HepG2 (cell line): ENCODE data around the gene NOTUM. TPM values are rescaled to one million over a fixed set of nuclear protein-coding genes. Genes with fewer than 3 reads are reported as not detected.

Experiments used
- DR1 ChIP-seq: sonication (generic); formaldehyde crosslinking; IDR thresholded peaks from 2 replicates; pipeline ENCODE4 v1.8.0; 2021; ENCODE audit warnings: mild to moderate bottlenecking, missing genetic modification reagents, inconsistent platforms
- GRHL1 ChIP-seq: sonication (generic); formaldehyde crosslinking; conservative IDR thresholded peaks from 2 replicates; pipeline ENCODE4 v1.8.0; 2022; ENCODE audit warnings: missing genetic modification reagents
- MATR3 ChIP-seq: sonication (generic); formaldehyde crosslinking; IDR thresholded peaks from 2 replicates; pipeline ENCODE4 v1.4.0; 2020; ENCODE audit warnings: missing genetic modification reagents
- MIXL1 ChIP-seq: IDR thresholded peaks from 2 replicates; pipeline ENCODE4 v1.6.1; 2016
- MZF1 ChIP-seq: sonication (generic); formaldehyde crosslinking; IDR thresholded peaks from 2 replicates; pipeline ENCODE4 v1.8.1; 2023; ENCODE audit warnings: mild to moderate bottlenecking, missing genetic modification reagents, borderline replicate concordance
- NR2F6 ChIP-seq, 2 experiments: IDR thresholded peaks; 2 replicates each; pipeline ENCODE4 v1.6.1; 2016; ENCODE audit warnings: antibody characterized with exemption in 1 of 2, mild to moderate bottlenecking in 1 of 2
- PCBP2 ChIP-seq: fragments of 200-400 bp; formaldehyde crosslinking; optimal IDR thresholded peaks from 2 replicates; pipeline ENCODE3; 2018; ENCODE audit warnings: low read length, low read depth; ENCODE audit not compliant: poor library complexity, severe bottlenecking
- PITX1 ChIP-seq: sonication (generic); formaldehyde crosslinking; IDR thresholded peaks from 2 replicates; pipeline ENCODE4 v1.5.1; 2020; ENCODE audit warnings: mild to moderate bottlenecking, missing genetic modification reagents
- PREB ChIP-seq: sonication (generic); formaldehyde crosslinking; IDR thresholded peaks from 2 replicates; pipeline ENCODE4 v1.4.0; 2020; ENCODE audit warnings: missing genetic modification reagents
- SMAD1 ChIP-seq: sonication (generic); formaldehyde crosslinking; IDR thresholded peaks from 2 replicates; pipeline ENCODE4 v1.4.0; 2020; ENCODE audit warnings: missing genetic modification reagents, low read depth, mild to moderate bottlenecking, borderline replicate concordance
- SMC3 ChIP-seq: IDR thresholded peaks from 2 replicates; pipeline ENCODE4 v1.6.1; 2011; ENCODE audit warnings: low read length, improper control_type of control experiment
- SUZ12 ChIP-seq: fragments of 150-350 bp; IDR thresholded peaks from 2 replicates; pipeline ENCODE4 v1.6.1; 2014; ENCODE audit warnings: low read depth, low read length
- TBL1XR1 ChIP-seq: fragments of 150-350 bp; IDR thresholded peaks from 2 replicates; pipeline ENCODE4 v1.6.1; 2014; ENCODE audit warnings: borderline replicate concordance, low read length; ENCODE audit not compliant: partially characterized antibody
- TCF7 ChIP-seq: sonication (generic); IDR thresholded peaks from 2 replicates; pipeline ENCODE4 v1.6.1; 2016; ENCODE audit warnings: antibody characterized with exemption, low read depth
- ZBTB49 ChIP-seq: sonication (generic); formaldehyde crosslinking; IDR thresholded peaks from 2 replicates; pipeline ENCODE4 v1.4.0; 2020; ENCODE audit warnings: missing genetic modification reagents, borderline replicate concordance
- ZHX1 ChIP-seq: sonication (generic); formaldehyde crosslinking; IDR thresholded peaks from 2 replicates; pipeline ENCODE4 v1.8.1; 2022; ENCODE audit warnings: low read depth, mild to moderate bottlenecking, missing genetic modification reagents
- ZNF362 ChIP-seq: sonication (generic); formaldehyde crosslinking; IDR thresholded peaks from 2 replicates; pipeline ENCODE4 v1.4.0; 2020; ENCODE audit warnings: missing genetic modification reagents, mild to moderate bottlenecking, borderline replicate concordance
- ZNF44 ChIP-seq: sonication (generic); formaldehyde crosslinking; IDR thresholded peaks from 2 replicates; pipeline ENCODE4 v1.5.1; 2020; ENCODE audit warnings: mild to moderate bottlenecking, missing genetic modification reagents
- ZNF549 ChIP-seq: sonication (generic); formaldehyde crosslinking; IDR thresholded peaks from 2 replicates; pipeline ENCODE4 v1.5.0; 2020; ENCODE audit warnings: missing genetic modification reagents
- ZNF577 ChIP-seq: sonication (generic); formaldehyde crosslinking; IDR thresholded peaks from 2 replicates; pipeline ENCODE4 v1.4.0; 2020; ENCODE audit warnings: mild to moderate bottlenecking, low read depth, missing genetic modification reagents, borderline replicate concordance
- ZNF672 ChIP-seq: sonication (generic); formaldehyde crosslinking; IDR thresholded peaks from 2 replicates; pipeline ENCODE4 v1.8.1; 2022; ENCODE audit warnings: missing genetic modification reagents
- polyA plus RNA-seq, 8 experiments: library from polyadenylated mRNA; depleted of rRNA in 3 of 8; stranded (reverse) in 7 of 8; unstranded in 1 of 8; fragments of >200 nt; fragmentation: Illumina TruSeq in 4 of 8; extraction: Trizol in 4 of 8; gene quantifications; 2 replicates each; pipeline versions ENCODE4 v1.2.1 to v1.2.3, GENCODE V29; 2011 to 2016; ENCODE audit warnings: low read depth in 4 of 8, missing spikeins in 1 of 8, mixed read lengths in 1 of 8; ENCODE audit not compliant: insufficient read depth in 1 of 8
- total RNA-seq, 5 experiments: library from RNA; depleted of rRNA; stranded (reverse); fragments of >200 nt; fragmentation: Illumina TruSeq; extraction: Trizol; gene quantifications; 2 replicates each; pipeline ENCODE4 v1.2.3, GENCODE V29; 2016; ENCODE audit warnings: low read depth in 1 of 5

The NOTUM gene
- total and polyA plus RNA-seq, 2 of the 13 experiments (the other 11 are each of a cell fraction or from before 2014, with no cell fraction given) = 150 to 160 TPM

GRCh38 chr17:82000803-82001570 is 40.0 kb upstream of the NOTUM start (continued):
- TF ChIP-seq ZNF577 (CRISPR knock-in tag) (no peak), GRHL1 (CRISPR knock-in tag) (no peak), SMC3 (no peak), SMAD1 (no peak), PCBP2 (no peak), ZNF362 (CRISPR knock-in tag) (no peak; the same call in 1 of the 2 replicates), ZNF44 (CRISPR knock-in tag) (no peak), NR2F6 (IDR thresholded peaks at IDR 0.05) (peak; percentile 35), NR2F6 (CRISPR knock-in tag; IDR thresholded peaks at IDR 0.05) (peak; percentile 92), TBL1XR1 (no peak), ZBTB49 (CRISPR knock-in tag) (no peak), TCF7 (peak; percentile 97), ZNF672 (CRISPR knock-in tag) (peak; percentile 89; the same call in 1 of the 2 replicates), MZF1 (CRISPR knock-in tag) (no peak), MIXL1 (CRISPR knock-in tag) (peak; percentile 91), ZHX1 (CRISPR knock-in tag) (peak; percentile 84), ZNF549 (peak; percentile 91), SUZ12 (no peak), PREB (no peak), DR1 (CRISPR knock-in tag) (peak; percentile 62), PITX1 (CRISPR knock-in tag) (peak; percentile 80), MATR3 (CRISPR knock-in tag) (no peak)
